DOHH2 (cell line): ENCODE results near the gene KRT33B.
"Not testable (repeated sequence)": the region's sequence is repeated elsewhere in the genome, so short reads cannot be mapped to it uniquely, and the experiment has no call there.

Experiments
- H3F3A ChIP-seq: fragments of 200-600 bp; sonication (generic), shearing (Covaris generic); 2 replicates; pipeline ENCODE4 v1.6.0; 2016; ENCODE audit warnings: antibody characterized with exemption, mild to moderate bottlenecking; ENCODE audit not compliant: control insufficient read depth, insufficient read depth
- H3K27ac ChIP-seq: fragments of 200-600 bp; sonication (generic); 2 replicates; pipeline ENCODE4 v1.5.1; 2014; ENCODE audit warnings: low read depth, mild to moderate bottlenecking, low read length, moderate library complexity
- H3K27me3 ChIP-seq: fragments of 200-600 bp; sonication (generic); 2 replicates; pipeline ENCODE4 v1.6.1; 2014; ENCODE audit warnings: mild to moderate bottlenecking, low read length, mixed read lengths; ENCODE audit not compliant: control insufficient read depth
- H3K36me3 ChIP-seq: fragments of 200-600 bp; sonication (generic); 2 replicates; pipeline ENCODE4 v1.6.1; 2014; ENCODE audit warnings: mild to moderate bottlenecking, low read length, moderate library complexity, mixed read lengths; ENCODE audit not compliant: control insufficient read depth
- H3K4me1 ChIP-seq: fragments of 200-600 bp; sonication (generic); 2 replicates; pipeline ENCODE4 v1.6.1; 2014; ENCODE audit warnings: mild to moderate bottlenecking, low read length, mixed read lengths; ENCODE audit not compliant: control insufficient read depth
- H3K4me2 ChIP-seq: fragments of 200-600 bp; sonication (generic); 2 replicates; pipeline ENCODE4 v1.6.0; 2014; ENCODE audit warnings: mild to moderate bottlenecking, low read length, moderate library complexity
- H3K4me3 ChIP-seq: fragments of 200-600 bp; sonication (generic); 2 replicates; pipeline ENCODE4 v1.5.1; 2014; ENCODE audit warnings: mild to moderate bottlenecking, low read length, mixed read lengths
- H3K79me2 ChIP-seq: fragments of 200-600 bp; sonication (generic); 2 replicates; pipeline ENCODE4 v1.6.1; 2014; ENCODE audit warnings: mild to moderate bottlenecking, low read length, mixed read lengths; ENCODE audit not compliant: control insufficient read depth
- H3K9me2 ChIP-seq: fragments of 200-600 bp; sonication (generic); replicated peaks from 2 replicates; pipeline ENCODE4 v1.6.1; 2014; ENCODE audit warnings: mild to moderate bottlenecking, low read length, mixed read lengths; ENCODE audit not compliant: control insufficient read depth
- H3K9me3 ChIP-seq: fragments of 200-600 bp; sonication (generic); 2 replicates; pipeline ENCODE4 v1.6.1; 2014; ENCODE audit warnings: antibody characterized with exemption, low read length, mixed read lengths; ENCODE audit not compliant: control insufficient read depth, insufficient read depth
- H4K20me1 ChIP-seq: fragments of 200-600 bp; sonication (generic); 2 replicates; pipeline ENCODE4 v1.6.0; 2014; ENCODE audit warnings: low read depth, mild to moderate bottlenecking, antibody characterized with exemption, low read length, moderate library complexity; ENCODE audit not compliant: control insufficient read depth, insufficient read depth
- CTCF ChIP-seq: fragments of 200-600 bp; sonication (generic); IDR thresholded peaks from one replicate; pipeline ENCODE4 v1.5.1; 2014; ENCODE audit warnings: antibody characterized with exemption, mild to moderate bottlenecking, low read depth, low read length; ENCODE audit not compliant: poor library complexity, severe bottlenecking
- EZH2phosphoT487 ChIP-seq: fragments of 200-600 bp; sonication (generic); IDR thresholded peaks from 2 replicates; pipeline ENCODE4 v1.6.1; 2017; ENCODE audit warnings: borderline replicate concordance, mild to moderate bottlenecking, antibody characterized with exemption, low read length, moderate library complexity, mixed read lengths

KRT33B gene

GRCh38 chr17:41347869-41348760 lies 21.5 kb downstream of the KRT33B start:
- Histone ChIP-seq H3K27me3 (no peaks in the 10 kb centered on the region), H3K36me3 (no peaks in the 10 kb centered on the region), H3K9me2 (no peaks in the 10 kb centered on the region), H3F3A (no peaks in the 10 kb centered on the region), H4K20me1 (no peaks in the 10 kb centered on the region), H3K4me1 (no peaks in the 10 kb centered on the region), H3K79me2 (no peaks in the 10 kb centered on the region), H3K4me2 (no peak overlapping the region), H3K27ac (no peak overlapping the region), H3K9me3 (no peaks in the 10 kb centered on the region), H3K4me3 (no peak overlapping the region)
- TF ChIP-seq CTCF (no peak), EZH2phosphoT487 (no peak)

GRCh38 chr17:41346421-41346820 lies 23.2 kb downstream of the KRT33B start:
- H3K27ac ChIP-seq, H3K9me2 ChIP-seq, H3F3A ChIP-seq, H3K36me3 ChIP-seq, H3K4me1 ChIP-seq, H4K20me1 ChIP-seq, H3K27me3 ChIP-seq, H3K4me2 ChIP-seq, H3K4me3 ChIP-seq, H3K9me3 ChIP-seq, H3K79me2 ChIP-seq: not testable (repeated sequence)

GRCh38 chr17:41345992-41346391 lies 23.6 kb downstream of the KRT33B start:
- Histone ChIP-seq H3F3A (no peaks in the 10 kb centered on the region), H3K27me3 (no peaks in the 10 kb centered on the region), H3K36me3 (no peaks in the 10 kb centered on the region), H3K27ac (no peak overlapping the region), H3K4me2 (no peak overlapping the region), H4K20me1 (no peaks in the 10 kb centered on the region), H3K79me2 (no peaks in the 10 kb centered on the region), H3K9me2 (no peaks in the 10 kb centered on the region), H3K4me3 (no peak overlapping the region), H3K4me1 (no peaks in the 10 kb centered on the region), H3K9me3 (0 out of 2 replicates have a peak, but pooled peaks cover 3% of the 10 kb centered on the region)
- TF ChIP-seq EZH2phosphoT487, result no peak
- no peak for TF ChIP-seq CTCF

GRCh38 chr17:41343029-41343428 lies 26.6 kb downstream of the KRT33B start:
- H4K20me1 ChIP-seq, result no peaks in the 10 kb centered on the region
- no peaks in the 10 kb centered on the region for H3K36me3 ChIP-seq
- H3K79me2 ChIP-seq, result no peaks in the 10 kb centered on the region
- no peak overlapping the region for H3K4me3 ChIP-seq
- no peak overlapping the region for H3K27ac ChIP-seq
- 0 out of 2 replicates have a peak, but pooled peaks cover 3% of the 10 kb centered on the region for H3K9me3 ChIP-seq
- peaks cover 15% of the 10 kb centered on the region for H3K4me1 ChIP-seq
- H3F3A ChIP-seq, result no peaks in the 10 kb centered on the region
- no peaks in the 10 kb centered on the region for H3K27me3 ChIP-seq
- TF ChIP-seq CTCF (no peak), EZH2phosphoT487 (no peak)
- H3K4me2 ChIP-seq, result no peak overlapping the region
- H3K9me2 ChIP-seq, result no peaks in the 10 kb centered on the region
